GM21717 (cell line): ENCODE measurements around the gene MGAT1.
"Not testable (repeated sequence)": the region's sequence is repeated elsewhere in the genome, so short reads cannot be mapped to it uniquely, and the experiment has no call there.

Experiments
- ATAC-seq: cut with Tn5 transposase; IDR thresholded peaks from one replicate; pipeline ENCODE4 v1.9.1; 2021; ENCODE audit warnings: mild to moderate bottlenecking, moderate library complexity; ENCODE audit not compliant: unreplicated experiment

The MGAT1 gene

GRCh38 chr5:180802325-180803180 is at the start of gene MGAT1:
Gene MGAT1, minus strand, starts transcription at chr5:180802806. Its CDS starts 9,835 bp downstream, at chr5:180792971.
- peak; percentile 41 for ATAC-seq

GRCh38 chr5:180850434-180851078 is 48.0 kb upstream of the MGAT1 start:
- no peak for ATAC-seq

GRCh38 chr5:180849827-180850226 is 47.2 kb upstream of the MGAT1 start:
- no peak for ATAC-seq

- no peak for ATAC-seq
These were observed 46.3 kb upstream of the MGAT1 start for GRCh38 chr5:180848878-180849277.

- ATAC-seq: no peak
These were observed 45.7 kb upstream of the MGAT1 start for GRCh38 chr5:180848265-180848664.

GRCh38 chr5:180847026-180847425 is 44.4 kb upstream of the MGAT1 start:
- ATAC-seq: no peak

GRCh38 chr5:180844858-180845257 is 42.3 kb upstream of the MGAT1 start:
- ATAC-seq: no peak

- no peak for ATAC-seq
These were observed 41.8 kb upstream of the MGAT1 start for GRCh38 chr5:180844432-180844831.

GRCh38 chr5:180839935-180840334 is 37.3 kb upstream of the MGAT1 start:
- no peak for ATAC-seq

GRCh38 chr5:180839227-180839626 is 36.6 kb upstream of the MGAT1 start:
- ATAC-seq: no peak

GRCh38 chr5:180837478-180837877 is 34.9 kb upstream of the MGAT1 start:
- no peak for ATAC-seq

- peak; percentile 49 for ATAC-seq
These were observed 30.0 kb upstream of the MGAT1 start for GRCh38 chr5:180832638-180833068.

GRCh38 chr5:180831139-180832093 is 28.8 kb upstream of the MGAT1 start:
- peak; percentile 71 for ATAC-seq

- ATAC-seq: peak; percentile 53
These were observed 27.9 kb upstream of the MGAT1 start for GRCh38 chr5:180830253-180831138.

- ATAC-seq: no peak
These were observed 27.1 kb upstream of the MGAT1 start for GRCh38 chr5:180829726-180830125.

- not testable (repeated sequence) for ATAC-seq
These were observed 26.3 kb upstream of the MGAT1 start for GRCh38 chr5:180828756-180829531.

GRCh38 chr5:180827374-180827773 is 24.8 kb upstream of the MGAT1 start:
- ATAC-seq: not testable (repeated sequence)

- ATAC-seq: no peak
These were observed 23.3 kb upstream of the MGAT1 start for GRCh38 chr5:180825768-180826525.
